ENCODE results near the gene AP3M1.

AP3M1 gene

GRCh38 chr10:74175510-74176379 lies 25.1 kb upstream of the AP3M1 start:
- FAIRE-seq: no peak
- no peak for TF ChIP-seq CTCF (IDR thresholded peaks at IDR 0.05; ENCODE audit: insufficient read depth, missing control alignments)
- no peak for DNase-seq (ENCODE audit: insufficient read length, low spot score)

GRCh38 chr10:74174521-74174920 lies 23.9 kb upstream of the AP3M1 start:
- TF ChIP-seq CTCF (IDR thresholded peaks at IDR 0.05; ENCODE audit: insufficient read depth, missing control alignments): no peak
- DNase-seq (ENCODE audit: insufficient read length, low spot score): no peak
- no peak for FAIRE-seq

- no peak for DNase-seq (ENCODE audit: insufficient read length, low spot score)
- no peak for FAIRE-seq
- TF ChIP-seq CTCF (IDR thresholded peaks at IDR 0.05; ENCODE audit: insufficient read depth, missing control alignments): no peak
Observed at GRCh38 chr10:74171625-74172024, 21.0 kb upstream of the AP3M1 start.

GRCh38 chr10:74167443-74167842 lies 16.8 kb upstream of the AP3M1 start:
- DNase-seq (ENCODE audit: insufficient read length, low spot score) (no peak), FAIRE-seq (no peak)
- no peak for TF ChIP-seq CTCF (IDR thresholded peaks at IDR 0.05; ENCODE audit: insufficient read depth, missing control alignments)

GRCh38 chr10:74165530-74165901 lies 14.9 kb upstream of the AP3M1 start:
- FAIRE-seq (no peak), DNase-seq (ENCODE audit: insufficient read length, low spot score) (no peak)
- no peak for TF ChIP-seq CTCF (IDR thresholded peaks at IDR 0.05; ENCODE audit: insufficient read depth, missing control alignments)

- no peak for DNase-seq (ENCODE audit: insufficient read length, low spot score)
- no peak for TF ChIP-seq CTCF (IDR thresholded peaks at IDR 0.05; ENCODE audit: insufficient read depth, missing control alignments)
- FAIRE-seq: no peak
Observed at GRCh38 chr10:74164716-74165529, 14.3 kb upstream of the AP3M1 start.
